NCI-H1417 treated with DMSO at 0.1 percent for 48 hours (cell line): Measurements from ENCODE around the gene SFTPB.
"Not testable (repeated sequence)": the region's sequence is repeated elsewhere in the genome, so short reads cannot be mapped to it uniquely, and the experiment has no call there.

Experiments
- DNase-seq: peaks from one replicate; lab custom pipeline; 2025; lab: John Stamatoyannopoulos, UW

SFTPB gene

DNA sequence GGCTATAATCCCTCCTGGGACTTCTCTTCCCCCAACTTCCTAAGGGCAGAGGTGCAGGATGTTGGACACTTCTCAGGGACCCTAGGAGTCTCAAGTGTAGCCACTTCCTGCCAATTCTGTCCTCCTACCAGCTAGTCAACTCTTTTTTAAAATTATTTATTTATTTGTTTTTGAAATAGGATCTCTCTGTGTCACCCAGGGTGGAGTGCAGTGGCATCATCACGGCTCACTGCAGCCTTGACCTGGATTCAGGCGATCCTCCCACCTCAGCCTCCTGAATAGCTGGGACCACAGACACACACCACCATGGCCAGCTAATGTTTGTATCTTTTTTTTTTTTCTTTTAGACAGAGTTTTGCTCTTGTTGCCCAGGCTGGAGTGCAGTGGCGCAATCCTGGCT is 11.5 kb downstream of the SFTPB start:
- no peak for DNase-seq

DNA sequence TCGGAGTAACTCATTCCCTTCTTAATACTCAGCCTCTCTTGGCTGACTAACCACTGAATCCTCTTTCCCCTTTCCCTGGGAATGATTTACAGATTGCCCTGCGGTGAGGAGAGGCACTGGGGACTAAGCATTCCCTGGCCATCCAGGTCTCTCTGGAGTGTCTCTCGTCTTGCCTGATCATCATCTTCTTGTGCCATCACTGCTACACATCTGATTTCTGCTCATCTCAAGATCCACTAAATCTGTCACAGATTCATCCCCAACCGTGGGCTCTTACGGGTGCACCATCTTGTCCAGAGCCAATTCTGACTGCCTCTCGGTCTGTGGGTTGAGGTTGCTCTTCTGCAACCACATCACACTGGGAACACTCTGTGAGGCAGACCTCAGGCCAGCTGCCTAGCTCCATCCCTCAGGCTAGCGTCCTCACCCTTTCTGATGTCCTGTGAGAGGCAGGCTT is 12.0 kb downstream of the SFTPB start:
- no peak for DNase-seq

DNA sequence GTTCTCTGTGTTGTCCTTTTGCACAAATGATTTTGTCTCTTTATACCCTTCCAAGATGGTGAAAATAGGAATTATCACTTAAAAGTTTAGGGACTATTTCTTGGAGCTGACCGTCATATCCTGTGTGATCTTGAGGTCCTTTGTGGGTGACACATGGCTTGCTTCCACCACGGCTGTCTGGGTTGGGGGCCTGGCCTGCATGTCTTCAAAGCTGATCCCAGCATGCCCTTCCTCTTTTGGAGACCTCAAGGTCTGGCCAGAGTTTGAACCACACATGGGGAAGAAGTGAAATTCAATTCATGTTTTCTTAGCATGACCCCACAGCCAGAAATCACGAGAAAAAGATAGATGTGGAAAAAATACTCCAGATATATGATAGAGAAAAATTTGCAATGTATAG is 14.0 kb downstream of the SFTPB start:
- DNase-seq: no peak

DNA sequence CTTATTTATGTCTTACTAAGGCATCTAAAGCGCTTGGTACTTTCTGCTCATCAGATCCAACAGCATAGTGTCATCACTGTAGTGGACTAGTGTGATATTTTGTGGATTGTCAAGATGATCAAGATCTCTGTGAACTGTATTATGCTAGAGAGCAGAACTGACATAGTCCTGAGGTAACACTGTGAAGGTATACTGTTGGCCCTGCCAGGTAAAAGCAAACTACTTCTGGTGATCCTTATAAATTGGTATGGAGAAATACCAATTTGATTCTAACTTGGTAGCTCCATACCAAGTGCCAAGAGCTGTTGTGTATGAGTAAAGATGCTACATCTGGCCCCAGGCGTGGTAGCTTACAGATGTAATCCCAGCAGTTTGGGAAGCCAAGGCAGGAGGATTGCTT is 15.9 kb downstream of the SFTPB start:
- DNase-seq: no peak

DNA sequence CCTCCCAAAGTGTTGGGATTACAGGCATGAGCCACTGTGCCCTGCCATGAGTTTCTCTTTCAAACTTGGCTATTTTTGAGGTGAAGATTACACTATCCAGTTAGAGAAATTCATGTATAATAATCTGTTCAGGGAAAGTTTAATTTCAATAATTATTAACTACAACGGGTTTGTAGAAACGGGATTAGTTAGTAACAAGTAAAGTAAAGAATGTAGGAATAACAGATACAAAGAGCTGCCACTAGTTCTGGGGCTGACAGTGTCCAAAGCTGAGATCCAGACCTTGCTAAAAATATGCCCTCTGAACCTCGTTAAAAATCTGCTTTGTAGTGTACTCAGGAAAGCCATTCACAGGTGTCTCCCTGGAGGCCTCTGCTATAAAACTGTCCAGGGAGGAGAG is 16.9 kb downstream of the SFTPB start:
- DNase-seq: no peak

DNA sequence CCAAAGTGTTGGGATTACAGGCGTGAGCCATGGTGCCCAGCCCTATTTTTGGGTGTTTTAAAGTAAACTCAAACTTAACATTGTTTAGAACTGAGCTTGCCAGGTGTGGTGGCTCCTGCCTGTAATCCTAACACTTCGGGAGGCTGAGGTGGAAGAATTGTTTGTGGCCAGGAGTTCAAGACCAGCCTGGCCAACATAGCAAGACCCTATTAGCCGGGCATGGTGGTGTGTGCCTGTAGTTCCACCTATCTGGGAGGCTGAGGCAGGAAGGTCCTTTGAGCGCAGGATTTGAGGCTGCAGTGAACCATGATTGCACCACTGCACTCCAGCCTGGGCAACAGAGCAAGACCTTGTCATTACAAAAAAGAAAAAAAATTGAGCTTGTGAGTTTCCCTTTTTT is 17.5 kb downstream of the SFTPB start:
- DNase-seq: no peak

DNA sequence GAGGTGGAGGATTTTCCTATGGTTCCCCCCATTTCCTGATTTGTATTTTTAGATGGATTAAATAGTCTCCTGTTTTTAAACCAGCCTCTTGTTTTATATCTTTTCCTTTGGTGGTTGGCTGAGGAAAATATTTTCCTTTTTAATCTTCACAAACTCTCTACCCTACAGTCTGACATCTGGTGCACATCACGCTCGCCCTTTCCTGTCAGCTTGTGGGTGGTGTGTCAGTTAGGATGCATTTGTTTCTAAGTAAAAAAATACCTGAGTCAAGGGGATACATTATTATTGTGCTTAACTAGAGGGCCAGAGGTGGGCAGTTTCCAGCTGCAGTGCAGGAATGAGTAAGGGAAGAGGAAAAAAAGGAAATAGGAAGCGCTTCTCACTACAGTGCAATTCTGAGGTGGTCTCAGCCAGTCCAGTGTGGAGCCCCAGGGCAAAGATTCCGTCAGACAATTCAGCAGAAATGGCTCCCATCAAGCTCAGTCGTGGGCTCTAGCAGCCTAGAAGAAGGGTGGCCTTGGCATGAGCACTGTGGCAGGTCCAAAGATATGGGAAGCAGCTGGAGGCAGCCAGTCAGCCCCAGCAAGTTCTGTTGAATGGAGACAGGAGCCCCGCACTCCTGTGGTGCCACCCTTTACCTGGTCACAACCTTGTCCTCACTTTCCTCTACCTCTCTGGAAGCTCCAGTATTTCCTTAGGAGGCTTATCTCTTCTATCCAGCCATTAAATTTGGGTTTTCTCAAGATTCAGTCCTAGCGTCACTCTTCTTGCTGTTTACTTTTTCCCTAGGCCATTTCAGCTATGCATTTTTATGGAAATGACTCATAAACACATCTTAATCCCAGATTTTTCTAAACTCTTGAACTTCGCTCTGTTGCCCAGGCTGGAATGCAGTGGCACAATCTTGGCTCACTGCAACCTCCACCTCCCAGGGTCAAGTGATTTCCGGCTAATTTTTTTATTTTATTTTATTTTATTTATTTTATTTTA is 18.5 kb downstream of the SFTPB start:
- DNase-seq: no peak

DNA sequence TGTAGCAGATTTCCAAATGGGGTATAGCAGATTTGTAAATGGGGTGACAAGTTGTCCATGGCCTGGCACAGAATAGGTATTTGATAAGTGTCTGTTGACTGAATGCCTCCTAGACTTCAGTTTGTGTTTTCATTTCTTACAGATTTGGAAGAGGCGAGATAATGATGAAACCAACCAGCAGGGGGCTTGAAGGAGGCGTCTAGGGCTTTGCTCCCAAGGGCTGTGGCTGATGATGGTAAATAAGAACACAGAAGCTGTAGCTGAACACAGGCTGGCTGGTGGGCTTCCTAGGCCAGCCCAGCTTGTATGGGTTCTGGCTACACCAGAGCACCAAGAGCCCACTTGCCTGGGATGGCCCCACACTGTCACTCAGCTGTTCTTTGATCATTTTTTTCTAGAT is 19.4 kb downstream of the SFTPB start:
- no peak for DNase-seq

DNA sequence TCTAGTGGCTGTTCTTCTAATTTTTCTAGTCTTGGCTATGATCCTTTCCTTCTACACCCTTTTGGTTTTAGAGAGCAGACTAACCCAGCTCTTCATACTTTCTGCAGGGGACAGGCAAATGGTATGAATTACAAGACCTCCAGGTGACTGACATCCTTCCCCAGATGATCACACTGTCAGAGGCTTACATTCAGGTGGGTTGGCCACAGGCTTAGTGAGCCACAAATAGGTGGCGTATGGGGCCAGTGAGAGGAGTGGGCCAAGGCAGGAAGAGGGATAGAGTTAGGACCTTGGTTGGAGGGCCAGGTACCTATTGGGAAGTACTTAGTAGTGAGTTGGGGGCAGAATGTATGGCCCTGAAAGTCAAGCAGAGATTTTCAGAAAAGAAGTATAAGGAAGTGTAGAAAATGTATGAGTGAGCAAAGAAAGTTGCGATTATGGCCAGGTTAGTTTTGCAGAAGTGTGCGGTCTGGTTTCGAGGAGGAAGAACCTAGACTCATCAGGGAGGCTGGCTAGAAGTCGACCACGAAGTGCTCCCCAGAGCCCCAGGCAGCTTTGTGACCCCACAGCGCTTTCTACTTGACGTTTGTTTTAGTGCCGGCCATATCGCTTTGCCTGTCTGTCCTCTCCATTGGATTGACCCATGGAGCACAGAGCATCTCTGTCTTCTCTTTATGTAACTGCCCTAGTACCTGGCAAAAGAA is 20.0 kb downstream of the SFTPB start:
- DNase-seq: no peak

DNA sequence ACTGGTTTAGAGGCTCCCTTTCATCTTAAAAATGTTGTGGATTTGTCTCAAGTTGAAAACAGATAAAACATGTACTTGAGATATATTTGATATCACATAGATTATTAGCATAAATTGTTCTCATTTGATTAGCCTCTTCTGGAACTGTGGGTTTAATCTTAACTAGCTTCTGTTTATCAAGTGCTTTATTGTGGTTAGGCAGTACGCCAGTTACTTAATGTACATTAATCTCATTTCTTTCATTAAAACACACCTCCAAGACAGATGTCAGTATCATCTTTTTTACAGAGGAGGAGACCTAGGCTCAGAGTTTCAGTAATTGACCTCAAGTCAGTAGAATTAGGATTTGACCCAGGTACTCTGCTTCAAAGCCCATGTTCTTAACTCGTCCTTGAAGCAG is 21.8 kb downstream of the SFTPB start:
- DNase-seq: no peak

DNA sequence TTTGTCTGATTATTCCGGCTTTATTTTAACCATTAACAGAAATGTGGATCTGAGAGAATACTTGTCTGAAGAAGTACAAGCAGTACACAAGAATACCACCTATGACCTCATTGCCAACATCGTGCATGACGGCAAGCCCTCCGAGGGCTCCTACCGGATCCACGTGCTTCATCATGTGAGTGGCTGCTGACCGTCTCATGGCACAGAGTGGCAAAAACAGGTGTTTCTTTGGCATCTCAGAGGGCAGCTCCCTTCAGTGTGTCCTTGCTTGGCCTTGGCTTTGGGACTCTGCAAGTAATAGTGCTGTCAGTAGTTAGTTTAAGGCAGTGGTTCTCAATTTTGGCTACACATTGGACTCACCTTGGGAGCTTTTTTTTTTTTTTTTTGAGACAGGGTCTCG is 23.1 kb downstream of the SFTPB start:
- no peak for DNase-seq

DNA sequence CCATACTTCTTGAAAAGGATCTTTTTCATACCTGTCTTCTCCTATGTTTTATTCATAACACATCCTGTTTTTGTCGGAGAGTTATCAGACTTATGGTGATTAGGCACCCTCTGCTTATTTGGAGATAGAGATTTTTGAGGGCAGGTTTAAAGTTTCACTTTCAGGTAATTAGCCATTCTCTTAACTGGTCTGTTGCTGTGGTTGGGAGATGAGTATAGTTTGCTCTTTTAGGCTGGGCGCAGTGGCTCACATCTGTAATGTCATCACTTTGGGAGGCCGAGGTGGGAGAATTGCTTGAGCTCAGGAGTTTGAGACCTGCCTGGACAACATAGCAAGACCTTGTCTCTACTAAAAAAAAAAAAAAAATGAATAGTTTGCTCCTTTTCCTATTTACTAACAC is 25.3 kb downstream of the SFTPB start:
- no peak for DNase-seq

DNA sequence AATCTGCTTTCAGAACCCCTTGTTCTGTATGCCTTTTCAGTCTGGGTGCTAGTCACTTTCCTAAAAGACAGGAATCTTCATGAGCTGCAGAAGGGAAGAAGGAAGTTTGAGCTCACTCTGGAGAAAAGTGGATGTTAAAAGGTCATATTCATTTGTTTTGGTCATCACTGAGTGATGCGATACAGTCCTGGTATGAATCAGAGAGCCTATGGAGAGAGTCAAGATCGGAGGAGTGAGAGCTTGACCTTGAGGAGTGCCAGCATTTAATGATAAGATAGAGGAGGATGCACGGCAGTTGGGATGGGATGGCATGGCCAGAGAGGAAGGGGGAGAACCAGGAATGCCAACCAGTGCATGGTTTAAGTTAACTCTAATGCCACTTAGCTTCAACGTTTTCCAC is 32.4 kb downstream of the SFTPB start:
- no peak for DNase-seq

DNA sequence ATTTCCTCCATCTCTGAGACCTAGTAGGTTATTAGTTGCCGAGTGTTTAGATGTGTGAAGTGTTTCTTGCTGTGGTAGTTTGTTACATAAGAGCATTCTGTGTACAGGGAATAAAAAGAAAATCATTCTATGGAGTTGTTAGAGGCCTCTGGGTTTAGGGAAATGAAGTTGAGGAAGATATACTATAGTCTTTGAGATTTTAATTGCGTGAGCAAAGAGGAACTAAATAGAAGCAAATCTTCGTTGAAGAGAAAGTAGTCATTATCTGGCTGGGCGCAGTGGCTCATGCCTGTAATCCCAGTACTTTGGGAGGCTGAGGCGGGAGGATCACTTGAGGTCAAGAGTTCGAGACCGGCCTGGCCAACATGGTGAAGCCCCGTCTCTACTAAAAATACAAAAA is 33.0 kb downstream of the SFTPB start:
- DNase-seq: no peak

DNA sequence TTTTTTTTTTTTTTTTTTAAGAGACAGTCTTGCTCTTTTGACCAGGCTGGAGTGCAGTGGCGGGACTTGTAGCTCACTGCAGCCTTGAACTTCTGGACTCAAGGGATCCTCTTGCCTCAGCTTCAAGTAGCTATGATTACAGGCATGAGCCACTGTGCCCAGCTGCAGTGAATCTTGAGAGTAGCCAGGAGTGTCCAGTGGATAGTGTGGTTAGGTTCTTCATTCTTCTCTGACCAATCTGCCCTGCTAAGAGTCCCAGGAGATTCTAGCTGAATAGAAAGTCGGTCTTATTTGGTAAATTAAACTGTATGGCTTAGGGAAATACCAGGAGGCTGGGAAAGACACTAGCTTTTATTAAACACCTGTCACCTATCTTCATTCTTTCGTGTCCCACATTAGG is 36.7 kb downstream of the SFTPB start:
- no peak for DNase-seq

DNA sequence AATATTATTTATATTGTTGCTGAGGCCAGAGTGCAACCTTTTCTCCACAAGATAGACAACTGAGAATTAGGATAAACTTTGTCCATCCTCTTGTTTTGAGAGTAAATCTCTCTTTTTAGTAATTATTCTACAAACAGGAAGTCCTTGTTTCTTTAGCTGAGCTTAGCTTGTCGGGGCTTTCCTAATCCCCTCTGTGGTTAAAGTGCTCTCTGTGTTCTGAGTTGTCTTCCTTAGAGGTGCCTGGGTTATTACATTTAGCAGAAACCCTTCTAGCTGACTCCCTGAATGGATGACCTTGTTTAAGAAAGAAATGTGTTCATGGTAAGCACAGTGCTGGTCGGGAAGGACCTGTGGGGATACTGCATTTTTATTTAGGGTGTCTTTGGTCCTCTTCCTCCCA is 39.3 kb downstream of the SFTPB start:
- no peak for DNase-seq

DNA sequence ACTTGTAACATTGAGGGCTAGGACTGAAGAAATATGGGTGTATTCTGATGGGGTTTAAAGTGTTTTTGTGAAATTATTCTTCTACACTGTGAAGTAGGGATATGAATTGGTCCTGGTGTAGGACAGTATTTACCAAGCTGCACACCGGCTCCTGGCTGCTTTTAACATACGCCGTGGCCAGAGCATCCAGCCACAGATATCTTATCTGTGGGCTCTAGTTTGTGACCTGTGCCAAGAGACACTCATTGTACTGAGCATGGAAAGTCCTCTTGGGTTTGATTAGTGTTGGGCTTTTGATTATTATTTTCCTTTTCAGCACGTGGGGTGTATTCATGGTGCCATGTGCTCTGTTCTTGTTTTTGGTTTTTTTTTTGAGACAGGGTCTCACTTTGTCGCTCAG is 44.0 kb downstream of the SFTPB start:
- DNase-seq: no peak

DNA sequence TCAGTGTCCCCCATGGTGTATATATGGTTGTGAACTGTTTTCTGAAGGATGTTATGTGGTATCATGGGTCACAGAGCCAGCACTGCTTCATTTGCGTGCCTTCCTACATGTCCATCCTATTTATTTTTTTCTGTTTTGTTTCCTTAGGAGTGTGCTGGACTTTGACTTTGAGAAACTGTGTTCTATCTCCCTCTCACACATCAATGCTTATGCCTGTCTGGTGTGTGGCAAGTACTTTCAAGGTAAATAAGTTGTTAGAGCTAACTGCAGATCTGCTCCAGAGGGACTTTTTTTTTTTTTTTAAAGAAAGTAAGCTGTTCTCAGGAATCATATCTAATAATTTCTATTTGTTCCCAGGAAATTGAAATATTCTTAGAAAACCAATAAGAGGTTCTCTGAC is 46.7 kb downstream of the SFTPB start:
- DNase-seq: no peak

DNA sequence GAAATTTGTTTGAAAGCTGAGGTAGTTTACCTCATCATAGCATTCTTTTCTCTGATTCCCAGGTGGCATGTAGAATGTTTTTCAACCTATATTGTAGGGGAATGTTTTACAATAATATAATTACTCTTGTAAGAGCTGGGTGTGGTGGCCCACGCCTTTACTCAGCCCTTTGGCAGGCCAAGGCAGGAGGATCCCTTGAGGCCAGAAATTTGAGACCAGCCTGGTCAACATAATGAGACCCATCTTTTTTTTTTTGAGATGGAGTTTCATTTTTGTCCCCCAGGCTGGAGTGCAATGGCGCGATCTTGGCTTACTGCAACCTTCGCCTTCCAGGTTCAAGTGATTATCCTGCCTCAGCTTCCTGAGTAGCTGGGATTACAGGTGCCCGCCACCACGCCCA is 48.4 kb downstream of the SFTPB start:
- DNase-seq: no peak

DNA sequence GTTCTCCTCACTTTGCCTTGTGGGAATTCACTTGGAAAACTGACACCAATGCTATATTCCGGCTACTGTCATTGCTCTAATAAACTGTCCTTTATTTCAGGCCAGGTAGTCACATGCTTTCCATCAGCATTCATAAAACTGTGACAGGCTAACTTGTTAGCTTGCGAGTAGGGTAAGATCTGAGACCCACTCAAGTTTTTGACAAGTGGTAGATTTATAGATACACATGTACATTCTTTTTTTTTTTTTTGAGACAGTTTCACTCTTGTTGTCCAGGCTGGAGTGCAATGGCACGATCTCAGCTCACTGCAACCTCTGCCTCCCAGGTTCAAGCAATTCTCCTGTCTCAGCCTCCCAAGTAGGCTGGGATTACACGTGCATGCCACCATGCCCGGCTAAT is 50.3 kb downstream of the SFTPB start:
- DNase-seq: not testable (repeated sequence)

DNA sequence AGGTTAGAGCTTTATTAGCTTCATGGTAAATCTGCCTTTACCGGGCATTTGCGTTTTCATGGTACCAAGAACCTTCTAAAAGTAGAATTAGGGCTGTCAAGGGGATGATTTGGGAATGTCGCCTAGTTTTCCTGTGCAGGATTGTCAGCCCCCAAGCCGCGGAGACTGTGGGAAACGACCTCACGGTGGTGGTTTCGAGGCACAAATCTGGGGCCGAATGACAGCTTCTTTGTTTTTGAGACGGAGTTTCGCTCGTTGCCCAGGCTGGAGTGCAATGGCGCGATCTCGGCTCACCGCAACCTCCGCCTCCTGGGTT is 52.6 kb downstream of the SFTPB start:
- DNase-seq: no peak

DNA sequence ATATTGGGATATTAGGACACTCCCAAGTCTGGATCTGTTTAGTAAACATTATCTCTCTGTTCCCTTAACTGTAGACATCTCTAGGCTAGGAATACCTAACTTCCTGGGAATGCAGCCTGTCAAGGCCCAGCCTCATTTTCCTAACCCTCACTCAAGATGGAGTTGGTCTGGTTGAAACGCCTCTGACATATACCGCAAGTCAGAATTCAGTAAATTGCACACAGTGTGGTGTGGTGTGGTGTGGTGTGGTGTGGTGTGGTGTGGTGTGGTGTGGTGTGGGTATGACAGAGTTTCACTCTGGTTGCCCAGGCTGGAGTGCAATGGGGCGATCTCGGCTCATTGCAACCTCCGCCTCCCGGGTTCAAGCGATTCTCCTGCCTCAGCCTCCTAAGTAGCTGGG is 53.2 kb downstream of the SFTPB start:
- DNase-seq: not testable (repeated sequence)

DNA sequence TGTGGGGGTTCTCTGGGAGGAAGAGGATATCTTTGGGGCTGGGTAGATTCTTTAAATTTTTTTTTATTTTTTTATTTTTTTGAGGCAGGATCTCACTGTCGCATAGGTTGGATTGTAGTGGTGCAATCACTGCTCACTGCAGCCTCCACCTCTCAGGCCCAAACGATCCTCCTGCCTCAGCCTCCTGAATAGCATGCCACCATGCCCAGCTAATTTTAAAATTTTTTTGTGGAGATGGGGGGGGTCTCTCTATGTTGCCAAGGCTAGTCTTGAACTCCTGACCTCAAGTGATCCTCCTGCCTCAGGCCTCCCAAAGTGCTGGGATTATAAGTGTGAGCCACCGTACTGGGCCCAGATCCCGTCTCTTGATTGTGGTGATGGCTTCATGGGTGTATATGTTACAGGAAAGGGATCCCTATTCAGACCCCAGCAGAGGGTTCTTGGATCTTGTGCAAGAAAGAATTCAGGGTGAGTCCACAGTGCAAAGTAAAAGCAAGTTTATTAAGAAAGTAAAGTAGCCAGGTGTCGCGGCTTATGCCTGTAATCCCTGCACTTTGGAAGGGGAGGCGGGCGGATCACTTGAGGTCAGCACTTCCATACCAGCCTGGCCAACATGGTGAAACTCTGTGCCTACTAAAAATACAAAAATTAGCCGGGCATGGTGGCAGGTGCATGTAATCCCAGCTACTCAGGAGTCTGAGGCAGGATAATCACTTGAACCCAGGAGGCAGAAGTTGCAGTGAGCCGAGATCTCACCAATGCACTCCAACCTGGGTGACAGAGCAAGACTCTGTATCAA is 54.1 kb downstream of the SFTPB start:
- no peak for DNase-seq
